ENCODE data around the gene RAB3IL1.

Gene RAB3IL1

DNA sequence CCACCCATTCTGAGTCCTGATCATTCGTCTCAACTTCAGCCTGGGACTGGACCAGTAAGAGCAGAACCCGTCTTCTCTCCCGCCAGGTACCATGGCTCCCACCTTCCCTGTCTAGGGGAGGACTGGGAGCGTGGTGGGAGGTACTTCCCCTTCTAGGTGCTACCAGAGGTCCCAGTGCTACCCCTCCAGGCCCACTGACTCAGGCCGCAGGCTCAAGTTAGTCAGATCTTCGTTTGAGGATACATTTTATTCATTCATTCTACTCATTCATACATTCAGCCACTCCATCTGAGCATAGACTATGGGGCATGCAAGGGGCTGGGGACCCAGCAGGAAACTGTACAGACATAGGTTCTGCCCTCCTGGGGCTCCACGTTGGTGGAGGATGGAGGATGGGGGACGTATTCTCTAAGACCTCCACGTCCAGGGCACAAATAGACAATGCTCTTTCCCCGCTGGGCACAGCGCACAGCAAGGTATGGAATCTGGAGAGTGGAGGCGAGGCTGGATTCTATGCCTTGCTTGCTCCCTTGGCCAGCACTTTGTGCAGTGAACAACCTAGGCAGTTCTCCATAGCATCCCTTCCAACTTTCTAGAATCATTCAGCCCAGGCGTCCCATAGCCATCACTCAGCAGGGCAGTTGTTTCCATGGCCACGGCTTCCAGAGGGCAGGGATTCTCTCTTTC lies 1.0 kb upstream of the RAB3IL1 start:
- no peak for TF ChIP-seq ZNF274 (IDR thresholded peaks at IDR 0.05; ENCODE audit: low read depth, low read length)
- H3K4me3 ChIP-seq (ENCODE audit: low read length): no peak overlapping the region

DNA sequence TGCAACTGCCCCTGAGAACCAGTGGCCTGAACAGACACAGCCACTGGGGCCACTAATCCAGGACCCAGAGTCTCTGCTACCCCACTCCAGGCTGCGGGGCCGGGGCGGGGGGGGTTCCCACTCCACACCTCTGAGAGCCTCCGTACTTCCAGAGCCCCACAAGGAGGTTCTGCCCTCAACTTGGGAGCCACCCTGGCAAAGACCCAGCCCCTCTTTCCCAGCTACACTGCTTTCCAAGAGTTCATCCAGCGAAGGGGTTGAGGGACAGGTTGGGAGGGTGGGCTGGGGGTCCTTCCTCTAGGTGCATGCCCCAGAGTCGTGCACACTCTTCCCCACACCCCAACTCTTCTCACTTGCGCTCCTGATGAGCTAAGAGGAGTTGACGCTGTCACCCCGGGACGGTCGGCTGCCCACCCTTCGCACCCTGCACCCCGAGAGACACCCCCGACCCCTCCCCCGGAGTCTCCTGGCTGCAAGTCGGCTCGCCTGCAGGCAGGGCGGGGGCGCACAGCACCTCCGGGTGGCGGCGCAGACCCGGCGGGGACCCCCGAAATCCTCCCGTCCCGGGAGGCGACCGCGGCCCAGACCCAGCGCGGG lies 531 bp downstream of the RAB3IL1 start:
- H3K4me3 ChIP-seq (ENCODE audit: low read length): no peak overlapping the region; the same call in 1 of the 2 replicates
- TF ChIP-seq ZNF274 (IDR thresholded peaks at IDR 0.05; ENCODE audit: low read depth, low read length): no peak

DNA sequence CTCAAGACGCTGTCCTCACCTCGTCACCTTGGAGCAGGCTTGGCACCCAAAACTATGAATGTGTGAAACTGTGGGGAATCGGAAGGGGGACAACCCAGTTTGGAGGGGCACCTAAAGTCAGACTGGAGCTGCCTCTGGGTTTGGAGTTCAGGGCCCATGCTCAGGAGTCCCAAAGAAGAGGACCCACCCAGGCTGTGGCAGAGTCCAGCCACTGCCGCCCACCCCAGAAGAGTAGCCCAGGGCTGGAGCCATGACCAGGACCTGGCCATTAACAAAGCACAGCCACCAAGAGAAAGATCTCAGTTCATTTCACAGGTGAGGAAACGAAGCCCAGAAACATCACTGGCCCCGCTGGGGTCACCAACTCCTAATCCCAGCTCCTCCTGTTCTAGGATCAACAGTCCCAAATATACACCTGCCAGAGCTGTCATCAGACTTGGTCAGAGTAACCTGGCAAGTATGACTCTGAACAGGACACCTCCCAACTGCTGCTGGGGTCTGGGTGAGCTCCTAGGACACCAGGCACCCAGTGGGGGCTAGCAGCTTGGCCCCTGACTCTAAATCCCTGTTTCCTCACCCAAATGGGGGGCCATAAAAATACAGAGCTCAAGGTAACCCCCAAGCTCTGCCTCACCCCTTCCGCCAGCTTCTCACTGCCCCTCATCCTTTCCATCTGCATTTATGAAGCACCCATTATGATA lies 2.7 kb downstream of the RAB3IL1 start:
- H3K4me3 ChIP-seq (ENCODE audit: low read length): no peak overlapping the region
- TF ChIP-seq ZNF274 (IDR thresholded peaks at IDR 0.05; ENCODE audit: low read depth, low read length): no peak

DNA sequence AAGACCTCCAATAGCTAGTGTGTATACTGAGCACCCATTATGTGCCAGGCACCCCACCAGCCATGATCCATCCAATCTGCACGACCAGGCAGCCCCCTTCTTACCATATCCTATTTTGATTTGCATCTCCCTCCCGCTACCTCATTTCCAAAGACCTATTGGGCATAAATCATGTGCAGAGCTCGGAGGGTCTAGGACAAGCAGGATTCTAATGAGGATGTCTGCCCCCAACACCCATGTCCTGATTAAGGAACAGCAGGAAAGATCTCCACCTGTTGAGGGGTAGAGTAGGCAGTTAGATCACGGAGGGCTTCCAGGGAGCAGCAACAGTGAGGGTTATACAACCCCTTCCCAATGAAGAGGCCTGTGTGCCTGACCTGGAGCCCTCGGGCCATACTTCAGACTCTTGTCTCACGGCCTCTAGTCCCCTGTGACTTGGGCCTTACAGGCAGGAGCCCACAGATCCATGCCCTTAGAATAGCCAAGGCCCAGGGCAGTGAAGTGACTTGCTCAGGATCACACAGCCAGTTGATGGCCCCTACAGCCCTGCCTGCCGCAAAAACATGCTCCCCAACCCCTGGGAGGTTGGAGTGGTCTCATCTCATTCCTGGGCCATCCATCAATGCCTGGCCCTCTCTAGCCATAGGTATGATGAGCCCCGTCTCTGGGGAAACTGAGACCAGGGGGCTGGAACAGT lies 3.5 kb downstream of the RAB3IL1 start:
- no peak for TF ChIP-seq ZNF274 (IDR thresholded peaks at IDR 0.05; ENCODE audit: low read depth, low read length)
- no peak overlapping the region for H3K4me3 ChIP-seq (ENCODE audit: low read length)

DNA sequence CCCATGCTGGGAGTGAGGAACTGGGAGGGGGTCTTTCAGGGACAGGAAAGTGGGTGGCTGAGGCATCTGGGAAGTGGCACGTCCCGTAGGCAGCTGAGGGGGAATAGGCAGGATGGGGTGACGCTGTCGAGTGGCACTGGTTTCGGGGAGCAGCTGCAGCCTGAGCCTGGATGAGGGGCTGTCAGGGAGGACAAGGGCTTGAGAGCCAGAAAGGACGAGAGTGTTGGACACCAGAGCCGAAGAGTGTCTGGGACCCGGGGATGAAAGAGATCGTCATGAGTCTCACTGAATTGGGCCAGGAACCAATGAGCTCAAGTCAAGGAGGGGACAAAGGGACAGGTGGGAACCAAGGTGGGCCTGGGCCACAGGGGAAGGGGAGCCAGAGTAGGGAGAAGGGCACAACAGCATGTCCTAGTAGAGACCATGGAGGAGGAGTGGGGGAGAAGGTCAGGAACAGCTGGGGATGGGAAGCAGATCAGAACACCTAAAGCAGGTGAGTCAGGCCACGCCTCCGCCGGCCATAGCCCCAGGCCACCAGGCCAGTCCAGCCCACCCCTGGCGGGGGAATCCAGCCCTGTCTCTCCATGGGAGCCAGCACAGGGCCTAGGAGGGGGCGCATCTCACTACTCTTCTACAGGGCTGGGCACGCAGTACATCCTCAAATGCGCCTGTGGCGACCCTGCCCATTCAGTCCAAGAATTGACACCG lies 4.2 kb downstream of the RAB3IL1 start:
- no peak for TF ChIP-seq ZNF274 (IDR thresholded peaks at IDR 0.05; ENCODE audit: low read depth, low read length)
- no peak overlapping the region for H3K4me3 ChIP-seq (ENCODE audit: low read length)

DNA sequence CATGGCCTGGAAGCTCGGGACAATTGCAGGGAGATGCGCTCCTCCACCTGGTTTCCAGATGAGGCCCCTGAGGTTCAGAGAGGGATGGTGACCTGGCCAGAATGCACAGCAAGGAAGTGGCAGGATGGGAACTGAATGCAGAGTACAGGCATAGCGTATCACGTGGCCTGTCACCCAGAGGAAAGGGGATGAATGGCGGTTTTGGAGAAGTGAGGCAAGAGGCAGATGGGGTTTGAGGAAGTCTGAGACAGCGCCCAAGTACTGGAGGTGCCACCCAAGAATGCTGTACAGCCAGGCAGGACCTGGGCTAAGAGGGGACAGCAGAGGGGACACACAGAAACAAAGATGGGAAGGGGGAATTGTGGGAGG lies 4.9 kb downstream of the RAB3IL1 start:
- TF ChIP-seq ZNF274 (IDR thresholded peaks at IDR 0.05; ENCODE audit: low read depth, low read length): no peak
- no peak overlapping the region for H3K4me3 ChIP-seq (ENCODE audit: low read length)

DNA sequence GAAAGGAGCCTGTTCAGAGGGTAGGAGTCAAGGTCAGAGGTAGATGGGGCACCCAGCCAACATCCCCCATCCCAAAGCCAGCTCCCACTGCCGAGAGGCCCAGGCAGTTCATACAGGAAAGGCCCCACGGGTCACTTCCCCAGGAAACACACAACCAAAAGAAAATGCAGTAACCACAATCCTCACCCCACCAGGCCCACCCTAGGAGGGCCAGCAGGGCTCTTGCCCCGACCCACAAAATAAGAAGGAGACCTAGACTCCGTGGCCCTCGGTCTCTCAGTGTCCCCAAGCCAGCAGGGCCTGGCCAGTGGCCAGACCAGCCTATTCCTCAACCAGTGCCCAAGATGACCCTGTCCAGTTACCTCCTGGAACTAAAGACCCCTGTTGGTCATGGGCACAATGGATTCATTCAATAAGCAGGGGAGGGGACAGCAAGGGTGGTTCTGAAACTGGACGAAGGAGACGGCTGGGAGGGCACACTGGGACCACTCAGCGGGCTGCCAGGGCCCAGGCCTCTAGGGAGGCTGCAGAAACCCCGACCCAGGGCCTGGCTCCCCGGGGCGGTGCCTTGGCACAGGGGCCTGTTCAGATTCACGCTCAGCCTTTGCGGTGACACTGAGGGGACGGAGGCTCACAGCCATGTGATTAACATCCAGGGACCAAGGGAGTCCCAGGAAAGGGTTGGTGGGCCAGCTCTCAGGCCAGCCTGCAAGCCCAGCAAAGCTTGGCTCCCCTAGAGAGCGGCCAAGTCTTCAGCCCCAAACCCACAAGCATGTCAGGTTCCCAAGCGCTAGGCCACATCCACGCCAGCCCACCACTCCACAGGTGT lies 5.5 kb downstream of the RAB3IL1 start:
- no peak overlapping the region for H3K4me3 ChIP-seq (ENCODE audit: low read length)
- TF ChIP-seq ZNF274 (IDR thresholded peaks at IDR 0.05; ENCODE audit: low read depth, low read length): no peak

DNA sequence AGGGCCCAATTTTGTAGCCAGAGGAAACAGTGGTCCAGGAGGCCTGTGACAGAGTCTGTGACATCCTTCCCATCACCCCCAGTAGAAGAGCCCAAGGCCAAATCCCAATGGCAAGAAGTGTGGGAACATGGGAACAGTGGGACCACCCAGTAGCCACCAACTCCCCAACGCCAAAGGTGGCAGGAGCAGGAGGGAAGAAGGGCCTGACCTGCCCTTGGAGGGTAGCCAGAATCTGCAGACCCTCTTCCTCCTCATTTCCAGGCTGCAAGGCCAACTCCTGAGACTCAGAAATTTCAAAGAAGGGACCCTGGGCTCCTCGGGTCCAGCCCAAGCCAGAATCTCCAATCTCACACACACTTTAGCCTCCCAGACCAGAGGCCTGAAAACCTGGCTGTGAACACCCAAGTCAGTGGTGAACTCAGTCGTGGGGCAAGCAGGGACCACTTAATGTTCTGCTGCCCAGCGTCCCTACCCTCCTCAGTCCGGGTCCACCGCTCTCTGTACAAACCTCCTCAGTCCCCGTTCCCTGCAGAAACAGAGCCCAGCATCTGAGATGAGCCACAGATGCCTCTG lies 6.2 kb downstream of the RAB3IL1 start:
- no peak for TF ChIP-seq ZNF274 (IDR thresholded peaks at IDR 0.05; ENCODE audit: low read depth, low read length)
- no peak overlapping the region for H3K4me3 ChIP-seq (ENCODE audit: low read length)

DNA sequence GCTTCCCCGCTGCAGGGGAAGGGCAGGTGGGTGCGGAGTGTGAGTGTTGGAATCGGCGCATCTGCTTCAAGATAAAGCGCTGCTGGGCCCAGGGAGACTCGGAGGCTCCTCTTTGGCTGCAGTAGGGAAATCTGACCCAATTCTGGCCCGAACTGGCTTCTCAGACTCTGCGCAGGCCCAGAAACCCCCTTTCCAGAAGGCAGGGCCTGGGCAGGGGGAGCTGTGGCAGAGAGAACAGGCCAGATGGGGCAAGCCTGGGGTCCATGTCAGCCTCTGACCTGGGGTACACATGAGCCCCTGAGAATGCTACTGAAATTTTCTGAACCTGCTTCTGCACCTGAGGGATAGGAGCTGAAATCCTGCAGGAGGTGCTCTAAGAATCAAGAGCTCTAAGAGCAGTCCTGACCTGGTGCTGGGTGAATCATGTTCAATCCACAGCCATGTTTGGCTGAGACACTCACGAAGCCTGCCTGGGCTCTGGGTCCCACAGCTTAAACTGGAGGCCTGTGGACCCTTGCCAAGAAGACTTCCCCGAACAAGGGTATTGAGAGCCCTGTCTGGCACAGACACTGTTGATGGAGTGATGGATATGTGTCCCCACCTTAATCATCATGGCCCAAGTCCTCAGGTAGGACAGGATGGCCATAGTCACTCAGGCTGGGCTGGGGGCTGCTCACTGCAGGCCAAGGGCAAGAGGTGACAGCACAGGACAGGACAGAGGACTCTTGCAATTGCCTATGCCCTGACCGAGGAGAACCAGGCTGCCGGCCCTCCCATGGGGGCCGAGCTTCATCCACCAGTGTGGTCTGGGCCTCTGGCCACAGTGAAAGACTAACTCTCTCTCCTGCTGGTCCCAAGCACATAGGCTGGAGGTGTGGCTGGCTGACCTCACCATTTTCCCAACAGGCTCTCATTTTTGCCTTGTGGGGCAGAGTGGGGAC lies 6.9 kb downstream of the RAB3IL1 start:
- TF ChIP-seq ZNF274 (IDR thresholded peaks at IDR 0.05; ENCODE audit: low read depth, low read length): no peak
- no peak overlapping the region for H3K4me3 ChIP-seq (ENCODE audit: low read length)

DNA sequence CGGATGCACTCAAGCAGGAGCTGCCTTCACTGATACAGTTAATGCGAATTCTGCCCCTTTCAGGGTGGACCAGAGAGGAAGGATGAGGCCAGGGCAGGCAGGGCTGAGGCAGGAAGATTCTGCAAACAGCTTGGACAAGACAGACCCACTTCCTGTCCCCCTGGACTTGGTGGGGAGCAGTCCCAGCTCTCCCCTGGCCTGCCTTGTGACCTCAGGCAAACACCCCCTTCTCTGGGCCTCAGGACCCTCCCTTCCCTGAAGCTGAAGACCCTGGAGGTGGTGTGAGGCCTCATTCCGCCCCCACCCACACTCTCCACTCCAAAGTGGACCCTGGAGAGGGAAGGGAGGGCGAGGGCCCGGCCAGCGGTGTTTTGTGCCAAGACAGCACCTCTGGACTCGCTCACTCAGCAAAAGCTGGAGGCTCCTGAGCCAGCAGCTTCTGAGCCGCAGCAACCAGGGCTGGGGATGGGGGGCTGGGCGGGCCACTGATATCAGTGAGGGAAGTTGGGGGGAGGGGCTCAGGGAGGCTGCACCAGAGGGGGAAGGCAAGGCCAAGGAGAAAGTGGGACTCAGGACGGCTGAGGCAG lies 8.5 kb downstream of the RAB3IL1 start:
- no peak for TF ChIP-seq ZNF274 (IDR thresholded peaks at IDR 0.05; ENCODE audit: low read depth, low read length)
- H3K4me3 ChIP-seq (ENCODE audit: low read length): no peak overlapping the region

DNA sequence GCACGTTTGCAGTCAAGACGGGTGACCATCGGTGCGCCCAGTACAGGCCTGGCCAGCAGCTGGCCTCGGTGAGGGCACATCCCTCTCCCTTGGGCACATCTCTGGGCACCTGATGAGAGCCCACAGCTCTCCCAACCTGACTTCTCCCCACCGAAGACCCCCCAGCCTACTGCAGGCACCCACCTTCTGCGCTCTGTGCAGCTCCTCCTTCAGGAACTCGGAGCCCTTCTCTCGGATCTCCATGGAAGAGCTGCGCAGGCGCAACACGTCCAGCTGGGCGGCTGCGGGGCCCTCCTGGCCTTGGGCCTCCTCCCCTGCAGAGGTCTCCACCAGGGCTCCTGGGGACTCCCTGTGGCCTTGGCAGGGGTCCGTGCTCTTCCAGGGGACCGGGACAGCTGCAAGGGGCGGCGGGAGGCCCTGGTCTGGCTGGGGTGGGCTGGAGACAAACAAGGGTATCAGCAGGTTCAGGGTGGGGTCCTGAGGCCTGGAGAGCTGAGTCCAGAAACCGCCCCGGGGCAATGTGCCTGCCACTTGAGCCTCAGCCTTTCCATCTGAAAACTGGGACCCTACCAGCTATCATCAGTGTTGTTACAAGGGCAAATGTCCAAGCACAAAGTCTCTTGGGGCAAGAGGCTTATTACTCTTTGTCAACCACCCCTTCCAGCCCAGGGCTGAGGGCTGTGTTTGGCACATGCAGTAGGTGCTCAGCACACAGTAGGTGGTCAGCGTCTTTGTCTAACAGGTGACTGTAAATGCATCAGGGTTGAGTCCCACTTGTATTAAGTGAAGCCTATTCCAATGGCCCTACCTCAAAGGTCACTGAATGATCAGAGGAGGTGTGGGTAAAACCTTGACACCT lies 9.3 kb downstream of the RAB3IL1 start:
- no peak for TF ChIP-seq ZNF274 (IDR thresholded peaks at IDR 0.05; ENCODE audit: low read depth, low read length)
- H3K4me3 ChIP-seq (ENCODE audit: low read length): no peak overlapping the region

All from GM08714 (cell line).